ENCODE results near the gene ALG12. TPM values are rescaled to one million over a fixed set of nuclear protein-coding genes. Genes with fewer than 3 reads are reported as not detected.

Gene ALG12
- total RNA-seq, 1 experiment from 2014 or later: 16.6 TPM

DNA sequence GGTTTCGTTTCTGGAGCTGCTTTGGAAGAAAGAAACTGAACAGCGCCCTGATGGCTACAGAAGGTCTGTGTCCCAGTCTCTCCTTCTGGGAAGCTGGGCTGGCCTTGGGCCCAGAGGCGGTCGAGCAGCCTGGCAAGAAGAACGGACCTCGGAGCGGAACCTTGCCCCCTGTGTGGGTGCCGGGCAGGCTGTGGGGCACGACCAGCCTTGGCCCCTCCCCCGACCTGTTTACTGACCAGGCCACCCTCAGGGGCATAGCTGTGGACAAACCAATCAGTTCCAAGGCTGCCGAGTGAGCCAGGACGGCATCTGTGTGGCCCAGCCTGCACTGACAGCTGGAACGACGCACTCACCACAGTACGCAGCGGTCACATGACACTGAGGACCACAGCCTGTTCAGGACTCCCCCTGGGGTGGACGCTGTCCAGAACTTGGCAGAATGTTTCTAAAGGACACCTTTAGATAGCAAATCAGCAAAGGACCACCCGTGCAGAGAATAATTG, 49.5 kb upstream of the ALG12 start:
- ChIA-PET POLR2A (interaction anchor here (0.6 kb wide), 1 partner anchor 33 kb away, joined by 4 read pairs; no protein-coding TSS in a partner anchor), RAD21 (ENCODE audit: low non-redundant PET in 1 of 2, low total read pairs in 2 of 2, uncharacterized antibody in 2 of 2, unreplicated experiment in 2 of 2) (no interaction called here), CTCF (no interaction called here)
- Histone ChIP-seq H2AFZ (ENCODE audit: low read depth, low read length, poor library complexity, severe bottlenecking) (no peak overlapping the region), H3K9me2 (ENCODE audit: insufficient read depth) (no peaks in the 10 kb centered on the region), H3K36me3 (ENCODE audit: control insufficient read depth in 1 of 2, insufficient read depth in 2 of 2, low read length in 2 of 2) (peaks cover 18 to 22% of the 10 kb centered on the region in 2 experiments; a peak in 3 of 4 replicates), H3K27me3 (ENCODE audit: insufficient read depth, low read length) (no peaks in the 10 kb centered on the region), H3K9ac (ENCODE audit: low read length) (no peak overlapping the region), H3K79me2 (ENCODE audit: insufficient read depth, low read length) (peaks cover 27% of the 10 kb centered on the region), H3K4me2 (ENCODE audit: low read length) (no peak overlapping the region), H3K4me1 (ENCODE audit: control insufficient read depth in 1 of 2, insufficient read depth in 2 of 2, low read length in 2 of 2) (peaks cover 42 to 85% of the 10 kb centered on the region in 2 experiments), H3K27ac (ENCODE audit: low read depth, low read length) (peak overlapping the region; percentile 48; the same call in 1 of the 2 replicates), H3K4me3 (replicated peaks in 1 of 2; ENCODE audit: low read depth in 1 of 2, low read length in 2 of 2) (no peak overlapping the region), H4K20me1 (ENCODE audit: insufficient read depth) (peaks cover 13% of the 10 kb centered on the region; the same call in 1 of the 2 replicates), H3K9me3 (ENCODE audit: control insufficient read depth in 1 of 2, insufficient read depth in 1 of 2, low read depth in 1 of 2, low read length in 2 of 2) (no peaks in the 10 kb centered on the region)
- intact Hi-C loops (cut with micrococcal nuclease): no loop called here
- TF ChIP-seq ZNF274 (IDR thresholded peaks at IDR 0.05; ENCODE audit: low read depth, low read length): no peak
- TF ChIP-seq SP1 (IDR thresholded peaks at IDR 0.05; ENCODE audit: low read depth): no peak
- no peak for TF ChIP-seq EZH2phosphoT487 (IDR thresholded peaks at IDR 0.05; ENCODE audit: borderline replicate concordance)
- TF ChIP-seq, protein P1, sequence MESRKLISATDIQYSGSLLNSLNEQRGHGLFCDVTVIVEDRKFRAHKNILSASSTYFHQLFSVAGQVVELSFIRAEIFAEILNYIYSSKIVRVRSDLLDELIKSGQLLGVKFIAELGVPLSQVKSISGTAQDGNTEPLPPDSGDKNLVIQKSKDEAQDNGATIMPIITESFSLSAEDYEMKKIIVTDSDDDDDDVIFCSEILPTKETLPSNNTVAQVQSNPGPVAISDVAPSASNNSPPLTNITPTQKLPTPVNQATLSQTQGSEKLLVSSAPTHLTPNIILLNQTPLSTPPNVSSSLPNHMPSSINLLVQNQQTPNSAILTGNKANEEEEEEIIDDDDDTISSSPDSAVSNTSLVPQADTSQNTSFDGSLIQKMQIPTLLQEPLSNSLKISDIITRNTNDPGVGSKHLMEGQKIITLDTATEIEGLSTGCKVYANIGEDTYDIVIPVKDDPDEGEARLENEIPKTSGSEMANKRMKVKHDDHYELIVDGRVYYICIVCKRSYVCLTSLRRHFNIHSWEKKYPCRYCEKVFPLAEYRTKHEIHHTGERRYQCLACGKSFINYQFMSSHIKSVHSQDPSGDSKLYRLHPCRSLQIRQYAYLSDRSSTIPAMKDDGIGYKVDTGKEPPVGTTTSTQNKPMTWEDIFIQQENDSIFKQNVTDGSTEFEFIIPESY (IDR thresholded peaks at IDR 0.05; ENCODE audit: extremely low read depth, insufficient replicate concordance, low read length): no peak
- TF ChIP-seq JUND (IDR thresholded peaks at IDR 0.05): no peak
- BruUV-seq (replicated peaks): no TSS peak
- DNase-seq (ENCODE audit: low read depth, low spot score) (no peak), ATAC-seq (no peak)
